Measurements from ENCODE around the gene PEAK1.
A peak's percentile ranks its signal among the peaks of the same experiment; 100 is the strongest.

Gene PEAK1

GRCh38 chr15:77419836-77420609, at the start of gene PEAK1:
PEAK1 (minus strand) TSS chr15:77420104; CDS start chr15:77181926, 238,178 bp downstream.
- Histone ChIP-seq H3K9me3 (replicated peaks in 1 of 11) (no peaks in the 10 kb centered on the region), H3K27ac (peak within 1 kb of the TSS; percentile 78 to 97 (median 90)), H3K27me3 (peaks cover 0 to 17% (median 14%) of the 10 kb centered on the region in 11 experiments; a peak in 16 of 22 replicates), H3K4me3 (peak within 1 kb of the TSS; percentile 77 to 94 (median 85)), H3K4me2 (peak within 1 kb of the TSS; percentile 84 to 99 (median 90)), H4K20me1 (peaks cover 0 to 53% (median 12%) of the 10 kb centered on the region in 11 experiments; a peak in 12 of 22 replicates), H3K36me3 (peaks cover 0 to 4% (median 0%) of the 10 kb centered on the region in 11 experiments; a peak in 1 of 22 replicates), H3K9ac (peak within 1 kb of the TSS; percentile 73 to 97 (median 89)), H3K4me1 (peaks cover 24 to 61% (median 35%) of the 10 kb centered on the region in 10 experiments)
- no peak for TF ChIP-seq Cebpa-rat (IDR thresholded peaks at IDR 0.05)

GRCh38 chr15:77468896-77469295, 49.0 kb upstream of the PEAK1 start:
- H4K20me1 ChIP-seq: peaks cover 0 to under 1% (median 0%) of the 10 kb centered on the region in 11 experiments; a peak in 1 of 22 replicates
- H3K9me3 ChIP-seq (replicated peaks in 1 of 11): no peaks in the 10 kb centered on the region
- H3K36me3 ChIP-seq: peaks cover 87 to 100% (median 96%) of the 10 kb centered on the region in 11 experiments
- no peak for TF ChIP-seq Cebpa-rat (IDR thresholded peaks at IDR 0.05)
- H3K4me2 ChIP-seq: no peak overlapping the region
- H3K9ac ChIP-seq: no peak overlapping the region
- no peaks in the 10 kb centered on the region for H3K4me1 ChIP-seq
- H3K27me3 ChIP-seq: no peaks in the 10 kb centered on the region
- H3K4me3 ChIP-seq: no peak overlapping the region
- H3K27ac ChIP-seq: no peak overlapping the region

GRCh38 chr15:77466521-77466920, 46.6 kb upstream of the PEAK1 start:
- Histone ChIP-seq H3K27me3 (no peaks in the 10 kb centered on the region), H3K9me3 (replicated peaks in 1 of 11) (no peaks in the 10 kb centered on the region), H4K20me1 (peaks cover 0 to 4% (median 0%) of the 10 kb centered on the region in 11 experiments; a peak in 1 of 22 replicates), H3K4me3 (no peak overlapping the region), H3K27ac (no peak overlapping the region), H3K4me2 (no peak overlapping the region), H3K36me3 (peaks cover 84 to 100% (median 96%) of the 10 kb centered on the region in 11 experiments), H3K4me1 (no peaks in the 10 kb centered on the region), H3K9ac (no peak overlapping the region)
- no peak for TF ChIP-seq Cebpa-rat (IDR thresholded peaks at IDR 0.05)

GRCh38 chr15:77464129-77464865, 44.4 kb upstream of the PEAK1 start:
- Histone ChIP-seq H3K9me3 (replicated peaks in 1 of 11) (no peaks in the 10 kb centered on the region), H3K9ac (no peak overlapping the region), H3K4me2 (no peak overlapping the region), H3K4me3 (no peak overlapping the region), H3K27me3 (no peaks in the 10 kb centered on the region), H3K36me3 (peaks cover 83 to 100% (median 97%) of the 10 kb centered on the region in 11 experiments), H3K4me1 (no peaks in the 10 kb centered on the region), H3K27ac (no peak overlapping the region), H4K20me1 (peaks cover 0 to 4% (median 0%) of the 10 kb centered on the region in 11 experiments; a peak in 1 of 22 replicates)
- no peak for TF ChIP-seq Cebpa-rat (IDR thresholded peaks at IDR 0.05)

DNA sequence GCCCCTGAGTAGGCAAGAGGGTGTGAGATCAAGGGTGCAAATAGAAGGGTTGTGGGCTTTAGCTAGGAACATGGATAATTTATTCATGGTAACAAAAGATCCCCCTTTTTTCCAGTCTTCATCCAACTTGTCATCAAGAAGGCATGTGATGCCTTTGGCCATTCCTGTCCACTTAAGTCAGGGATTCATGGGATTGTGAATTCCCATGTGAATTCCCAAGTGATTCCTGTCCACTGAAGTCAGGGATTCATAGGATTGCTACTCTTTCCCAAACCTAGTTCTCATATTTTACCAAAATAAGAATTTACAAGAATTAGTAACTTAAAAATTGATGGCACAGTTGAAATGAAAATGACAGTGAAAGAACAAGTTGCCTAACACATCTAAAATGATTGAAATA, 41.6 kb upstream of the PEAK1 start:
- Histone ChIP-seq H3K27ac (no peak overlapping the region), H3K4me1 (peaks cover 12 to 22% (median 19%) of the 10 kb centered on the region in 10 experiments), H3K4me2 (no peak overlapping the region), H3K36me3 (peaks cover 68 to 85% (median 81%) of the 10 kb centered on the region in 11 experiments), H3K27me3 (no peaks in the 10 kb centered on the region), H4K20me1 (peaks cover 0 to 17% (median 0%) of the 10 kb centered on the region in 11 experiments; a peak in 4 of 22 replicates), H3K9ac (no peak overlapping the region), H3K9me3 (replicated peaks in 1 of 11) (no peaks in the 10 kb centered on the region), H3K4me3 (no peak overlapping the region)
- no peak for TF ChIP-seq Cebpa-rat (IDR thresholded peaks at IDR 0.05)

DNA sequence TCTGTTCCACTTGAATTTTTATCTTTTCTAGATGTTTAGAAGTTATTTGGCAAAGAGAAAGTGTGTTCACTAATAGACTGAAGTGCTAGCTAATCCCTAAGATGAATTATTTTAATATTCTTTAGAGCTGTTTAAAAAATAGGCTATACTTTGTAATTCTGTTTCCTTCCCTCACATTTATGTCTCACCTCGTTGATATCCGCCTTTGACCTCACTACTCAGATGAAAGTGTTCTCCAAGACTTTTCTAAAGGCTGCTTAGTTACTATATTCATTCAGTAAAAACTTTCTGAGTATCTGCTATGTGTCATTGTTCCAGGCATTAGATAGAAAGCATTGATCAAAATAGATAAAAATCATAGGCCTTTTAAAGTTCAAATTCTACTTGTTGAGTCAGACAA, 39.1 kb upstream of the PEAK1 start:
- H3K4me1 ChIP-seq: peaks cover 12 to 26% (median 22%) of the 10 kb centered on the region in 10 experiments
- peaks cover 44 to 60% (median 58%) of the 10 kb centered on the region in 11 experiments for H3K36me3 ChIP-seq
- no peak overlapping the region for H3K27ac ChIP-seq
- H3K4me2 ChIP-seq: no peak overlapping the region
- peaks cover 0 to 22% (median 0%) of the 10 kb centered on the region in 11 experiments; a peak in 4 of 22 replicates for H4K20me1 ChIP-seq
- no peak overlapping the region for H3K4me3 ChIP-seq
- no peaks in the 10 kb centered on the region for H3K27me3 ChIP-seq
- no peaks in the 10 kb centered on the region for H3K9me3 ChIP-seq (replicated peaks in 1 of 11)
- no peak overlapping the region for H3K9ac ChIP-seq
- no peak for TF ChIP-seq Cebpa-rat (IDR thresholded peaks at IDR 0.05)

DNA sequence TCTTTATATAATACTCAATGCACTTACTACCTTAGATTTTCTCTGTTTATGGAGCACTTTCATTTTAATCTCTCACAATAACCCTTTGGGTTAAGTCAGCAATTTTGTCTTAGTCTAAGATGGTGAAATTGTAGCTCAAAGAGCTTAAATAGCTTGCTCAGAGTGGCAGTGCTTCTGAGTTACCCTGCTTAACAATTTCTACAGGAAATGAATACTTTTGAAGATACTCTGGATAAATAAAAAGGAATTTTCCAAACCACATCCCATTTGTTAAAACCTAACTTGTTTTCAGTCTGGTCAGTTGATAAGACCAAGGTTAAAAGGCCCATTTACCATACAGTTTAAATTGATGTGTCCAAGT, 38.0 kb upstream of the PEAK1 start:
- peak overlapping the region in 9 of 11 experiments; percentile 13 to 69 (median 56); a peak in 17 of 22 replicates for H3K4me2 ChIP-seq
- H3K4me1 ChIP-seq: peaks cover 12 to 26% (median 22%) of the 10 kb centered on the region in 10 experiments
- H3K4me3 ChIP-seq: no peak overlapping the region
- peak overlapping the region in 1 of 11 experiments; percentile 4; a peak in 2 of 22 replicates for H3K27ac ChIP-seq
- TF ChIP-seq Cebpa-rat (IDR thresholded peaks at IDR 0.05): no peak
- H3K9ac ChIP-seq: no peak overlapping the region
- no peaks in the 10 kb centered on the region for H3K9me3 ChIP-seq (replicated peaks in 1 of 11)
- no peaks in the 10 kb centered on the region for H3K27me3 ChIP-seq
- H4K20me1 ChIP-seq: peaks cover 0 to 18% (median 0%) of the 10 kb centered on the region in 11 experiments; a peak in 3 of 22 replicates
- peaks cover 34 to 49% (median 46%) of the 10 kb centered on the region in 11 experiments for H3K36me3 ChIP-seq

DNA sequence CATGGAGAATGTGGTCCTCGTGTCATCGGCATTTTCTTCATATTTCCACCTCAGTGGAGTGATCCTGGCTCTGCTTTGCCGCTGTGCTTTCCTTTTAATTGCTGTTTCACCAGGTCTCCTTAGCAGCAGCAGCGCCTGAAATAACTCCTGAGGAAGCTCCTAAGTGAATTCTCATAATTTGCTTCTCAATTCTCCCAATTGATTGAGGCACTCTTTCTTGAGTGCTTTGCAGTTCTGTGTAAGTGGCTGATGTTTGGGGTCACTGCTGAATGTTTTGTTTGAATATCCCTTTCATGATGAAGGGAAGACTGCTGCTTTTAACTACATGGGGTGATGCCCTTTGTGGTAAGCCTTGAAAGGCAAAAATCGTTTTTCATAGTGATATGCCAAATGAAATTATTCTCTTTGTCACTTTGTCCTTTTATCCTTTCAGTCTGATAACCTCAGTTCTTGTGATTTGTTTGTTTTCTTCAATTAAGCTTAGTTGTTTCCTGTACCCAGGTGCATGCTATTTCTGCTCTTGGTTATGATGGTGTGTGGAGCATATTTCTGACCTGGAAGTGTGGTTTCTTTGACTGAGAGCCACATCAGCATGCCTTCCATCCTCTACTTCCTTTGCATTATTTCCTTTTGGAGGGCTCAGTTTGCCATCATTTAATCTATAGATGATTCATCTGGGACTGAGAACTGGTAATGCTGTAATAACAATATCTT, 37.4 kb upstream of the PEAK1 start:
- H3K36me3 ChIP-seq: peaks cover 32 to 44% (median 41%) of the 10 kb centered on the region in 11 experiments
- H3K27me3 ChIP-seq: no peaks in the 10 kb centered on the region
- no peak overlapping the region for H3K4me3 ChIP-seq
- peaks cover 0 to 18% (median 0%) of the 10 kb centered on the region in 11 experiments; a peak in 3 of 22 replicates for H4K20me1 ChIP-seq
- H3K27ac ChIP-seq: peak overlapping the region in 5 of 11 experiments; percentile 1 to 30 (median 4); a peak in 4 of 22 replicates
- H3K4me2 ChIP-seq: peak overlapping the region; percentile 3 to 69 (median 52); a peak in 18 of 22 replicates
- peaks cover 12 to 26% (median 22%) of the 10 kb centered on the region in 10 experiments for H3K4me1 ChIP-seq
- peak overlapping the region in 1 of 11 experiments; percentile 4; a peak in 1 of 22 replicates for H3K9ac ChIP-seq
- no peak for TF ChIP-seq Cebpa-rat (IDR thresholded peaks at IDR 0.05)
- H3K9me3 ChIP-seq (replicated peaks in 1 of 11): no peaks in the 10 kb centered on the region
